Pancreas (tissue), 10 donors: ENCODE measurements around the gene RNF212. TPM values are rescaled to one million over a fixed set of nuclear protein-coding genes. Genes with fewer than 3 reads are reported as not detected.

Source experiments
- ATAC-seq, 4 donors: fragments of 200-7000 bp; cut with Tn5 transposase; one replicate each; pipeline versions ENCODE4 v1.8.0 to v1.9.1; 2020; ENCODE audit warnings: mild to moderate bottlenecking in 4 of 4, moderate library complexity in 4 of 4
- DNase-seq, 6 donors: peaks; one replicate each; pipeline ENCODE4 v3.0.0-alpha.2; 2020
- FAIRE-seq: peaks from 2 replicates; lab custom pipeline; 2012; peaks lifted over from hg19 to GRCh38; lab: Jason Lieb, UNC
- H3K27ac ChIP-seq, 4 donors: fragments of 200-600 bp; sonication (generic); 1 replicate in 3 of 4; 2 replicates in 1 of 4; pipeline versions ENCODE4 v1.5.0 to v1.8.0; 2020
- H3K27me3 ChIP-seq, 4 donors: fragments of 200-600 bp; one replicate each; pipeline ENCODE4 v1.8.0; 2021
- H3K36me3 ChIP-seq, 3 donors: fragments of 200-600 bp; sonication (generic) in 1 of 3; one replicate each; pipeline versions ENCODE4 v1.5.0 to v1.8.0; 2020 to 2021
- H3K4me1 ChIP-seq, 3 donors: fragments of 200-600 bp; one replicate each; pipeline ENCODE4 v1.8.0; 2021
- H3K4me3 ChIP-seq, 4 donors: fragments of 200-600 bp; sonication (generic) in 2 of 4; one replicate each; pipeline versions ENCODE4 v1.5.0 to v1.8.0; 2020 to 2021
- H3K9me3 ChIP-seq, 4 donors: fragments of 200-600 bp; one replicate each; pipeline ENCODE4 v1.8.0; 2021
- WGBS, 2 donors: extraction: QIAGEN DNeasy Blood & Tissue Kit; methylation state at CpG; one replicate each; pipeline ENCODE4 v1.1.7; 2013; 5-methylcytosine and 5-hydroxymethylcytosine counted together
- intact Hi-C, 3 donors: fragments of 100-400 bp; cut with DNase I; formaldehyde crosslinking; loops; one replicate each; pipeline versions ENCODE4 v1.11.1 to v1.14.2; 2022
- polyA plus RNA-seq, 2 donors: library from polyadenylated mRNA; stranded (reverse); fragments of 200-250 nt; gene quantifications; one replicate each; pipeline ENCODE4 v1.2.3, GENCODE V29; 2013
- total RNA-seq, 6 donors: library from RNA; stranded (reverse); fragmentation: NEBNext Ultra II Directional in 4 of 6; extraction: Animal tissue kit (Norgen Biotek cat#: 25700) in 4 of 6; gene quantifications; one replicate each; pipeline versions ENCODE4 v1.2.1 to v1.2.4, GENCODE V29; 2021 to 2023
- TF ChIP-seq, protein P1 (sequence below), 4 donors: fragments of 200-600 bp; sonication (generic) in 3 of 4; IDR thresholded peaks; one replicate each; pipeline versions ENCODE4 v1.5.0 to v1.8.0; 2021; ENCODE audit warnings: antibody characterized with exemption in 4 of 4
- donor health status: healthy with polysubstance abuse.
- donor health status: DM: no; HTN: no; CAD: no; lungs with moderate emphysema.
- donor health status: DM: no; HTN: no; CAD: no.
- donor health status: control.
- donor health status: control.
- donor health status: Bipolar disorder and iron deficiency.
- donor health status: DM: yes; HTN: yes; CAD: no.
- donor health status: DM: no; HTN: no; CAD: no.
- donor health status: DM: no; HTN: no; CAD: no.
- donor health status: DM: yes; HTN: yes; CAD: no.

The RNF212 gene
- total and polyA plus RNA-seq, 8 donors, result 12.0 to 40.3 (median 19.2) TPM

DNA sequence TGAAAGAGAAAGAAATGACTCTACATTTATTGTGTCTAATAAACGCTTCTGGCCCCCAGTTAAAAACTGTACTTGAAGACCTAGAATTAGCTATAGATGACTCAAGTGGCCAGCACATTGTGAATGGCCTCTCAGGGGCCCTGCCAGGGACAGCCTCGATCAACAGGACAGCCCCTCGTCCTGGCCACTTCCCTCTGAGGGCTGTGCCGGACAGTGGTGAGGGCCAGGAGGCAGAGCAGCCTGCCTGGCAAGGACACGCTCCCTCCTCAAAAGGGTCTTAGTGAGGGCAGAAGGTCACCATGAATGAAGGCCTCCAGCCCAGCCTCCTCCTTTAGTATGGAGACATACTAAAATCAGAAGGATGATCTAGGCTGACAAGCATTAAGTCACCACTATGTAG, 16.5 kb downstream of the RNF212 start:
- Histone ChIP-seq H3K27ac (no peak overlapping the region), H3K36me3 (no peaks in the 10 kb centered on the region), H3K9me3 (no peaks in the 10 kb centered on the region), H3K27me3 (no peaks in the 10 kb centered on the region), H3K4me1 (peaks cover 15 to 17% (median 17%) of the 10 kb centered on the region in 3 donors), H3K4me3 (no peak overlapping the region)
- no peak for ATAC-seq
- TF ChIP-seq, protein P1, sequence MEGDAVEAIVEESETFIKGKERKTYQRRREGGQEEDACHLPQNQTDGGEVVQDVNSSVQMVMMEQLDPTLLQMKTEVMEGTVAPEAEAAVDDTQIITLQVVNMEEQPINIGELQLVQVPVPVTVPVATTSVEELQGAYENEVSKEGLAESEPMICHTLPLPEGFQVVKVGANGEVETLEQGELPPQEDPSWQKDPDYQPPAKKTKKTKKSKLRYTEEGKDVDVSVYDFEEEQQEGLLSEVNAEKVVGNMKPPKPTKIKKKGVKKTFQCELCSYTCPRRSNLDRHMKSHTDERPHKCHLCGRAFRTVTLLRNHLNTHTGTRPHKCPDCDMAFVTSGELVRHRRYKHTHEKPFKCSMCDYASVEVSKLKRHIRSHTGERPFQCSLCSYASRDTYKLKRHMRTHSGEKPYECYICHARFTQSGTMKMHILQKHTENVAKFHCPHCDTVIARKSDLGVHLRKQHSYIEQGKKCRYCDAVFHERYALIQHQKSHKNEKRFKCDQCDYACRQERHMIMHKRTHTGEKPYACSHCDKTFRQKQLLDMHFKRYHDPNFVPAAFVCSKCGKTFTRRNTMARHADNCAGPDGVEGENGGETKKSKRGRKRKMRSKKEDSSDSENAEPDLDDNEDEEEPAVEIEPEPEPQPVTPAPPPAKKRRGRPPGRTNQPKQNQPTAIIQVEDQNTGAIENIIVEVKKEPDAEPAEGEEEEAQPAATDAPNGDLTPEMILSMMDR (IDR thresholded peaks at IDR 0.05), result no peak
- 79 to 89% methylated on average over 5 of the region's 5 CpGs for WGBS, 2 donors
- no peak for FAIRE-seq
- DNase-seq, result no peak
- intact Hi-C loops, result no loop called here

DNA sequence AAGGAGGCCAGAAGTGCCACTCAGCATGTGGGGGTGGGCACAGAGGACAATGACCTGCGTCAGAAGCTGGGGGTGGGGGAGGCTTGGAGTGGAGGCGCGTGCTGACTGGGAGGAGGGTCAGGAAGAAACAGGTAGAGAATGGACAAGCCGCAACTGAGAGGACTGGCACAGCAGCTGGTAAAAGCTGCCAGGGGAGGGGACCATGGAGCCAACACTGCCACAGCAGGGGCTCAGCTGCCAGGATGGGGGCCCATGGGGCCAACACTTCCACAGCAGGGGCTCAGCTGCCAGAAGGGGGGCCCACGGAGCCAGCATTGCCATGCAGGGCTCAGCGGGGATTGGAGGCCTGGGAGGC, 19.1 kb downstream of the RNF212 start:
- WGBS, 2 donors, result 83 to 84% methylated on average over 6 of the region's 6 CpGs

DNA sequence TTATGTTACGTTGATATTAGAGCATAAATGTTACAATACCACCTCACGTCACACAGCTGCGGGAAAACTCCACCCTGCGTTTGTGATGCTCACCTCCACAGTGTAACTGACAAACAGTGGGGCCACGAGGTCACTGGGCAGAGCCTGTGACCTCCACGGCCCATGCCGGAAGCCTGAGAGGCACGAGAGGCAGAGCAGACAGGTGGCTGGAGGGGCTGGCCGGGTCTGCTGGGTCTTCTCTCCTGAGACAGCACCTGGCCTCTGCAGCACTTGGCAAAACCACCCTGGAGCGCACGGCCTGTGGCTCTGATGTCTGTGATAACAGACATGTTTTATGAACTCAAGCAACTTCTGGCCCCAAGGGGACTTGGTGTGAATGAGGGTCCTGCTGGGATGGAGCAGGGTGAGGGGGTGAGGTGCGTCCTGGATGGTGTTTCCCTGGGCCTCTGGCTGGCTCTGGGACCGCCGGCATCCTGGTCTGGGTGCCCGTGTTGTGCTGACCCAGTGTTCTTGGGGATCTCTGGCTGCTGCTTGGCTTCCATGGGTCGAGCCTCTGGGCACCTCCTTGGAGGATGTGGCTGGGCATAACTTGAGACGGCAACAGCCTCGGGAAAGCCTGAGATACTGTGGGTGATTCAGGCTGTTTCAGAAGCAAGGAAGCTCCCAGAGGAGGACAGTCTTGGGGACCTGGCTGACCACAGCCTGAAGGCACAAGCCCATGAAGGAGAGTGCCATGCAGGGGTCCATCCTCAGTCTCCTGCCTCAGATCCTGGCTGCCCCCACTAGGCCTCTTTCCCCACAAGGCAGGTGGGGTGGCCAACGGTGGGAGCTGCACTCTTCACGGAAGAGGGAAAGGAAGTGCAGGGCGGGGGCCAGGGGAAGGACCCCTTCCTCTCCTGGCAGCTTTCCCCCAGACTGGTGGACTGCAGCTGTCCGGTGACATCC, 19.7 kb downstream of the RNF212 start:
- H3K4me3 ChIP-seq, result no peak overlapping the region
- intact Hi-C loops, result no loop called here
- TF ChIP-seq, protein P1 (IDR thresholded peaks at IDR 0.05), result no peak
- ATAC-seq (no peak), FAIRE-seq (no peak), DNase-seq (no peak)
- H3K9me3 ChIP-seq, result no peaks in the 10 kb centered on the region
- H3K27me3 ChIP-seq, result no peaks in the 10 kb centered on the region
- H3K27ac ChIP-seq, result no peak overlapping the region
- WGBS, 2 donors, result 84 to 86% methylated on average over 21 to 22 of the region's 22 CpGs
- H3K4me1 ChIP-seq, result peaks cover 3 to 5% (median 3%) of the 10 kb centered on the region in 3 donors
- no peaks in the 10 kb centered on the region for H3K36me3 ChIP-seq

More for the DNA sequence above, 19.1 kb downstream of the RNF212 start:
- Histone ChIP-seq H3K36me3 (no peaks in the 10 kb centered on the region), H3K4me3 (no peak overlapping the region), H3K27me3 (no peaks in the 10 kb centered on the region), H3K27ac (no peak overlapping the region), H3K4me1 (peaks cover 9 to 11% (median 9%) of the 10 kb centered on the region in 3 donors), H3K9me3 (no peaks in the 10 kb centered on the region)
- intact Hi-C loops, result no loop called here
- FAIRE-seq (no peak), DNase-seq (no peak), ATAC-seq (no peak)
- TF ChIP-seq, protein P1 (IDR thresholded peaks at IDR 0.05), result no peak

DNA sequence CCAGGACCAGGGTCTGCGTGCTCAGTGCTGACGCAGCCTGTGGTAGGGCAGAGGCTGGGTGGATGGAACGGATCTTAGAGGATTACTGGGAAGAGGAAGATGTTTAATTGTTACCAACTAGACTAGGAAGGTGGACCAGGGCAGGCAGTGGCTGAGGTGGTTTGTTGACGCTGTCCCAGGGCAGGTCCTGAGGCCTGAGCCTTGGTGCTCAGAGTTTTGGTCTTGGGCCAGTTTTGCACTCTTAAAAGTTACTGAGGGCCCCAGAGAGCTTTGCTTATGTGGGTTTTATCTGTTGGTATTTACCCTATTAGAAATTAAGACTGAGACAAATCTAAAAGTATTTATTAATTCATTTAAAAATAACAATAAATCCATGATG, 20.4 kb downstream of the RNF212 start:
- no peak overlapping the region for H3K27ac ChIP-seq
- intact Hi-C loops, result no loop called here
- H3K9me3 ChIP-seq, result no peaks in the 10 kb centered on the region
- H3K27me3 ChIP-seq, result no peaks in the 10 kb centered on the region
- DNase-seq (no peak), FAIRE-seq (no peak), ATAC-seq (peak in 1 of 4 donors; percentile 22)
- 91 to 96% methylated on average over 2 to 4 of the region's 4 CpGs for WGBS, 2 donors
- H3K4me1 ChIP-seq, result no peaks in the 10 kb centered on the region
- H3K4me3 ChIP-seq, result no peak overlapping the region
- TF ChIP-seq, protein P1 (IDR thresholded peaks at IDR 0.05), result no peak
- no peaks in the 10 kb centered on the region for H3K36me3 ChIP-seq
